ENCODE measurements around the gene COLEC11.

- TF ChIP-seq CTCF (IDR thresholded peaks at IDR 0.05) (no peak), POLR2A (IDR thresholded peaks at IDR 0.05) (no peak), POLR2AphosphoS5 (IDR thresholded peaks at IDR 0.05) (no peak)
Measured at GRCh38 chr2:3681625-3682024, 86.7 kb downstream of the COLEC11 start.
